H1 (cell line): Measurements from ENCODE around the gene GID8. TPM values are rescaled to one million over a fixed set of nuclear protein-coding genes. Genes with fewer than 3 reads are reported as not detected.

Source experiments
- CTCF ChIA-PET: fragments of 300-600 bp; sonication (Branson Sonifier 250); formaldehyde crosslinking; loops from one replicate; lab custom pipeline; 2021; ENCODE audit not compliant: partially characterized antibody; lab: Charles Lee
- POLR2A ChIA-PET: fragments of 300-600 bp; sonication (Branson Sonifier 250); formaldehyde crosslinking; loops from one replicate; lab custom pipeline; 2021; ENCODE audit warnings: inconsistent platforms; ENCODE audit not compliant: partially characterized antibody; lab: Charles Lee
- DNase-seq, 2 experiments: peaks; one replicate each; pipeline versions ENCODE4 v3.0.0 to v3.0.0-alpha.2; 2010 to 2022; ENCODE audit warnings: low spot score in 2 of 2, low read depth in 1 of 2, mixed read lengths in 1 of 2
- FAIRE-seq: peaks from 2 replicates; lab custom pipeline; 2011; peaks lifted over from hg19 to GRCh38; lab: Jason Lieb, UNC
- H2AFZ ChIP-seq: 2 replicates; pipeline ENCODE4 v1.8.1; 2012; ENCODE audit warnings: low read length, inconsistent platforms
- H2AK5ac ChIP-seq: 2 replicates; pipeline ENCODE4 v1.6.1; 2013; ENCODE audit warnings: low read depth, low read length
- H2BK120ac ChIP-seq: replicated peaks from 2 replicates; pipeline ENCODE3; 2013; ENCODE audit warnings: low read depth, low read length, inconsistent platforms
- H2BK12ac ChIP-seq: 2 replicates; pipeline ENCODE4 v1.6.1; 2013; ENCODE audit warnings: low read depth, low read length
- H2BK15ac ChIP-seq: 2 replicates; pipeline ENCODE4 v1.6.1; 2013; ENCODE audit warnings: low read length
- H2BK20ac ChIP-seq: 2 replicates; pipeline ENCODE4 v1.6.1; 2013; ENCODE audit warnings: low read length
- H2BK5ac ChIP-seq: 2 replicates; pipeline ENCODE4 v1.6.1; 2013; ENCODE audit warnings: low read depth, low read length
- H3K14ac ChIP-seq: 2 replicates; pipeline ENCODE4 v1.6.1; 2013; ENCODE audit warnings: inconsistent platforms; ENCODE audit not compliant: insufficient read length
- H3K18ac ChIP-seq: 2 replicates; pipeline ENCODE4 v1.6.1; 2013; ENCODE audit warnings: low read length; ENCODE audit errors: extremely low read depth
- H3K23ac ChIP-seq: 2 replicates; pipeline ENCODE4 v1.6.1; 2013; ENCODE audit warnings: inconsistent platforms; ENCODE audit not compliant: insufficient read length
- H3K23me2 ChIP-seq: 2 replicates; pipeline ENCODE4 v1.6.1; 2013; ENCODE audit warnings: low read depth, low read length
- H3K27ac ChIP-seq: 2 replicates; pipeline ENCODE4 v1.6.1; 2011; ENCODE audit warnings: low read depth, low read length, inconsistent platforms
- H3K27me3 ChIP-seq, 4 experiments: replicated peaks in 1 of 4; 1 replicate in 1 of 4; 2 replicates in 3 of 4; pipeline versions ENCODE4 v1.6.1 to v1.8.1; 2011 to 2013; ENCODE audit warnings: low read length in 3 of 4, mild to moderate bottlenecking in 3 of 4, inconsistent platforms in 2 of 4, mixed read lengths in 2 of 4, moderate library complexity in 1 of 4; ENCODE audit not compliant: control insufficient read depth in 3 of 4, insufficient read depth in 3 of 4; ENCODE audit errors: extremely low read depth in 1 of 4
- H3K36me3 ChIP-seq, 4 experiments: 2 replicates each; pipeline versions ENCODE4 v1.6.1 to v1.8.1; 2011 to 2013; ENCODE audit warnings: mild to moderate bottlenecking in 4 of 4, low read length in 3 of 4, moderate library complexity in 2 of 4, control low read depth in 1 of 4, inconsistent platforms in 1 of 4; ENCODE audit not compliant: insufficient read depth in 4 of 4, control insufficient read depth in 2 of 4
- H3K4ac ChIP-seq: replicated peaks from 2 replicates; pipeline ENCODE3; 2013; ENCODE audit warnings: low read length, low read depth, mixed read lengths, inconsistent platforms; ENCODE audit not compliant: insufficient read length
- H3K4me1 ChIP-seq, 4 experiments: replicated peaks in 1 of 4; 1 replicate in 1 of 4; 2 replicates in 3 of 4; pipeline versions ENCODE4 v1.6.1 to v1.8.1; 2011 to 2013; ENCODE audit warnings: low read length in 3 of 4, inconsistent platforms in 2 of 4, mixed read lengths in 1 of 4; ENCODE audit not compliant: insufficient read depth in 4 of 4, control insufficient read depth in 3 of 4
- H3K4me2 ChIP-seq, 2 experiments: 2 replicates each; pipeline versions ENCODE4 v1.6.1 to v1.8.1; 2011 to 2013; ENCODE audit warnings: low read depth in 2 of 2, low read length in 2 of 2, control low read depth in 1 of 2, inconsistent platforms in 1 of 2, mild to moderate bottlenecking in 1 of 2; ENCODE audit not compliant: insufficient read depth in 1 of 2
- H3K4me3 ChIP-seq, 4 experiments: fragments of 200-600, 300-600 bp in 1 of 4; sonication (generic), shearing (Covaris generic), sonication (Bioruptor Twin) in 1 of 4; 2 replicates each; pipeline versions ENCODE4 v1.5.1 to v1.8.1; 2011 to 2016; ENCODE audit warnings: low read length in 4 of 4, low read depth in 3 of 4, control low read depth in 2 of 4, inconsistent platforms in 2 of 4, mild to moderate bottlenecking in 2 of 4, mixed read lengths in 1 of 4, moderate library complexity in 1 of 4; ENCODE audit not compliant: insufficient read depth in 2 of 4; ENCODE audit errors: extremely low read depth in 1 of 4
- H3K56ac ChIP-seq: replicated peaks from 2 replicates; pipeline ENCODE3; 2013; ENCODE audit warnings: low read depth, mild to moderate bottlenecking, mixed read lengths, low read length, inconsistent platforms; ENCODE audit not compliant: insufficient read length
- H3K79me1 ChIP-seq: 2 replicates; pipeline ENCODE4 v1.6.1; 2013; ENCODE audit warnings: low read depth, low read length, control low read depth
- H3K79me2 ChIP-seq, 2 experiments: 2 replicates each; pipeline versions ENCODE4 v1.6.1 to v1.8.1; 2012 to 2013; ENCODE audit warnings: low read length in 2 of 2, mild to moderate bottlenecking in 2 of 2, inconsistent platforms in 1 of 2; ENCODE audit not compliant: insufficient read depth in 2 of 2, control insufficient read depth in 1 of 2
- H3K9ac ChIP-seq, 4 experiments: replicated peaks in 1 of 4; 1 replicate in 1 of 4; 2 replicates in 3 of 4; pipeline versions ENCODE4 v1.6.1 to v1.8.1; 2011 to 2013; ENCODE audit warnings: low read depth in 3 of 4, low read length in 3 of 4, control low read depth in 2 of 4, mild to moderate bottlenecking in 2 of 4, moderate library complexity in 2 of 4, inconsistent platforms in 1 of 4; ENCODE audit errors: extremely low read depth in 1 of 4
- H3K9me3 ChIP-seq, 2 experiments: 2 replicates each; pipeline versions ENCODE4 v1.6.1 to v1.8.1; 2012 to 2013; ENCODE audit warnings: mild to moderate bottlenecking in 2 of 2, moderate library complexity in 2 of 2, control low read depth in 1 of 2, inconsistent platforms in 1 of 2, low read depth in 1 of 2, low read length in 1 of 2, mixed read lengths in 1 of 2; ENCODE audit not compliant: insufficient read depth in 2 of 2
- H4K20me1 ChIP-seq, 2 experiments: replicated peaks in 1 of 2; 2 replicates each; pipeline versions ENCODE3 to v1.8.1; 2011 to 2013; ENCODE audit warnings: inconsistent platforms in 2 of 2, low read length in 2 of 2, mild to moderate bottlenecking in 1 of 2; ENCODE audit not compliant: insufficient read depth in 2 of 2, control insufficient read depth in 1 of 2
- H4K5ac ChIP-seq: 2 replicates; pipeline ENCODE4 v1.6.1; 2013; ENCODE audit warnings: low read length, low read depth, mixed read lengths, inconsistent platforms; ENCODE audit not compliant: insufficient read length
- H4K8ac ChIP-seq: 2 replicates; pipeline ENCODE4 v1.8.0; 2013; ENCODE audit warnings: mild to moderate bottlenecking, moderate library complexity, low read length, inconsistent platforms; ENCODE audit not compliant: insufficient read depth; ENCODE audit errors: extremely low read depth
- H4K91ac ChIP-seq: replicated peaks from 2 replicates; pipeline ENCODE3; 2013; ENCODE audit warnings: low read length, mixed read lengths, inconsistent platforms; ENCODE audit not compliant: insufficient read length
- CHD2 ChIP-seq: IDR thresholded peaks from 2 replicates; pipeline ENCODE4 v1.6.1; 2012; ENCODE audit warnings: low read length, improper control_type of control experiment
- KDM5A ChIP-seq: fragments of 200-600 bp; IDR thresholded peaks from 2 replicates; pipeline ENCODE4 v1.7.1; 2012; ENCODE audit warnings: mild to moderate bottlenecking, low read length, inconsistent platforms, mixed read lengths
- NANOG ChIP-seq: IDR thresholded peaks from 2 replicates; pipeline ENCODE4 v1.6.1; 2011; ENCODE audit warnings: low read length, low read depth, mild to moderate bottlenecking, inconsistent platforms; ENCODE audit not compliant: insufficient read depth, poor library complexity, severe bottlenecking
- POU5F1 ChIP-seq: IDR thresholded peaks from 2 replicates; pipeline ENCODE4 v1.6.1; 2011; ENCODE audit warnings: low read depth, mild to moderate bottlenecking, low read length, moderate library complexity
- WGBS, 2 experiments: shearing (Covaris generic) in 1 of 2; methylation state at CpG; one replicate each; pipeline versions ENCODE4 v1.1.6 to v1.1.7; 2013 to 2015; ENCODE audit warnings: low lambda C conversion rate in 2 of 2, mixed read lengths in 2 of 2, inconsistent platforms in 1 of 2, low coverage in 1 of 2, missing lambda C conversion rate in 1 of 2; ENCODE audit not compliant: insufficient replicate concordance in 2 of 2, insufficient coverage in 1 of 2, insufficient read length in 1 of 2; ENCODE audit errors: extremely low coverage in 1 of 2, missing lambda C conversion rate in 1 of 2; 5-methylcytosine and 5-hydroxymethylcytosine counted together
- polyA plus RNA-seq, 7 experiments: library from polyadenylated mRNA; depleted of rRNA in 3 of 7; stranded (reverse) in 5 of 7; unstranded in 2 of 7; fragments of >200 nt in 5 of 7; fragments of 200-250 nt in 2 of 7; gene quantifications; 1 replicate in 5 of 7; 2 replicates in 1 of 7; 4 replicates in 1 of 7; pipeline versions ENCODE4 v1.2.1 to v1.2.3, GENCODE V29; 2011 to 2013; ENCODE audit warnings: missing spikeins in 2 of 7, mixed read lengths in 2 of 7
- total RNA-seq: library from RNA; stranded (reverse); fragmentation: NEBNext Ultra II Directional; extraction: Animal tissue kit (Norgen Biotek cat#: 25700); gene quantifications from 2 replicates; pipeline ENCODE4 v1.2.1, GENCODE V29; 2021
- TF ChIP-seq, protein P1 (sequence below): IDR thresholded peaks from 2 replicates; pipeline ENCODE4 v1.6.1; 2012; ENCODE audit warnings: inconsistent platforms

Gene GID8
- total and polyA plus RNA-seq, 2 of the 8 experiments (the other 6 are each of a cell fraction or from before 2014, with no cell fraction given): 39.7 to 72.9 TPM

DNA sequence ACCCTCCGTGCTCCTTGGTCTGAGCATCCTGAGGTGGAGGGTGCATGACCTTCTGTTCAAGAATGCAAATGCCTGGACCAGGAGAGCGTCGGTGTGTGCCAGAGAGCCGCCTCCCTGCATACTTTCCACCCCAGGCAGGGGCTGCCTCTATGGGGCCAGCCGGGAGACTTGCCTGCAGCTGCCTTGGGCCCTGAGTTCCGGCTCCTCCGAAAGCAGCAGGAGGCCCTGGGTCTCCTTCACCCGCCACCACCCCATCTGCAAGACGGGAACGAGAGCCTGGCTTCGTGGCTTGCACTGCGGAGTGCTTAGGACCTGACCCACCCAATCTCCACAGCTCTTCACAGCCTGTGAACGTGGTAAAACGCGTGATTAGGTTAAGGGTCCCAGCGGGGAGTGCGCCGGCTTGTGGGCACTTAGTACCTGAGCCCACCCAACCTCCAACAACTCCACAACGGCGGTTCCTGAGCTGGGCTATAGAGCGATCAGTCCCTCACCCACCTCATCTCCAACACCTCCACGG, 52.4 kb downstream of the GID8 start:
- H3K4me1 ChIP-seq: peaks cover 0 to 12% (median 6%) of the 10 kb centered on the region in 4 experiments; a peak in 5 of 7 replicates
- H3K36me3 ChIP-seq: no peaks in the 10 kb centered on the region
- peaks cover 0 to 1% of the 10 kb centered on the region in 2 experiments for H4K20me1 ChIP-seq
- H3K4me3 ChIP-seq: no peak overlapping the region
- H3K4me2 ChIP-seq: no peak overlapping the region
- H3K9me3 ChIP-seq: no peaks in the 10 kb centered on the region
- H2AFZ ChIP-seq: no peak overlapping the region
- H2BK120ac ChIP-seq: no peak overlapping the region
- DNase-seq: no peak
- H3K79me1 ChIP-seq: no peaks in the 10 kb centered on the region; the same call in 1 of the 2 replicates
- no peak for TF ChIP-seq CHD2
- no peak for TF ChIP-seq KDM5A
- TF ChIP-seq NANOG: no peak
- TF ChIP-seq POU5F1: no peak
- TF ChIP-seq, protein P1, sequence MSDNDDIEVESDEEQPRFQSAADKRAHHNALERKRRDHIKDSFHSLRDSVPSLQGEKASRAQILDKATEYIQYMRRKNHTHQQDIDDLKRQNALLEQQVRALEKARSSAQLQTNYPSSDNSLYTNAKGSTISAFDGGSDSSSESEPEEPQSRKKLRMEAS: no peak
- no peak overlapping the region for H2AK5ac ChIP-seq
- no peak overlapping the region for H3K4ac ChIP-seq
- no peak overlapping the region for H3K9ac ChIP-seq
- H2BK12ac ChIP-seq: no peak overlapping the region
- H3K79me2 ChIP-seq: no peaks in the 10 kb centered on the region
- H2BK15ac ChIP-seq: 0 out of 2 replicates have a peak overlapping the region, but pooled peaks have one; percentile 29
- H2BK5ac ChIP-seq: 0 out of 2 replicates have a peak overlapping the region, but pooled peaks have one; percentile 9
- no peak overlapping the region for H4K91ac ChIP-seq
- no peaks in the 10 kb centered on the region for H3K23me2 ChIP-seq
- H3K27ac ChIP-seq: no peak overlapping the region
- no peak overlapping the region for H3K23ac ChIP-seq
- FAIRE-seq: no peak
- peaks cover 0 to 3% (median 0%) of the 10 kb centered on the region in 4 experiments; a peak in 1 of 7 replicates for H3K27me3 ChIP-seq
- WGBS, 2 experiments: 88% methylated on average over 19 of the region's 22 CpGs; no CpG with 5 or more reads in 1 of the 2 experiments
- CTCF ChIA-PET: interaction anchor here (0.7 to 2.3 kb wide), 4 partner anchors 11 to 33 kb away, joined by 3 to 10 read pairs (median 4); no protein-coding TSS in a partner anchor
- H4K8ac ChIP-seq: peak overlapping the region; percentile 51; the same call in 1 of the 2 replicates
- H2BK20ac ChIP-seq: no peak overlapping the region
- H3K56ac ChIP-seq: no peak overlapping the region
- no peak overlapping the region for H3K14ac ChIP-seq
- POLR2A ChIA-PET: interaction anchor here (0.8 to 1.2 kb wide), 2 partner anchors 14 to 22 kb away, joined by 3 read pairs; no protein-coding TSS in a partner anchor
- H4K5ac ChIP-seq: no peak overlapping the region
- no peak overlapping the region for H3K18ac ChIP-seq
